GM12878 (cell line): ENCODE data around the gene MBNL1. TPM values are rescaled to one million over a fixed set of nuclear protein-coding genes. Genes with fewer than 3 reads are reported as not detected.
"Not testable (repeated sequence)": the region's sequence is repeated elsewhere in the genome, so short reads cannot be mapped to it uniquely, and the experiment has no call there.

Experiments
- ATAC-seq: fragments of 200-7000 bp; cut with Tn5 transposase; 3 replicates; pipeline ENCODE4 v1.9.1; 2020; ENCODE audit warnings: mild to moderate bottlenecking, moderate library complexity
- BruUV-seq: library from RNA; stranded (reverse); fragments of 400-500 nt; replicated peaks from 2 replicates; lab custom pipeline; 2021; lab: Mats Ljungman, UMichigan
- CTCF ChIA-PET: fragments of 300-600 bp; sonication (Branson Sonifier 250); formaldehyde crosslinking; extraction: SDS; loops from one replicate; lab custom pipeline; 2021; ENCODE audit warnings: inconsistent platforms; lab: Yijun Ruan, JAX
- POLR2A ChIA-PET: fragments of 350-600 bp; formaldehyde crosslinking; extraction: SDS; loops from one replicate; lab custom pipeline; 2021; ENCODE audit warnings: inconsistent platforms; lab: Charles Lee
- RAD21 ChIA-PET: fragments of 300-600 bp; sonication (Branson Sonifier 250); formaldehyde crosslinking; loops from one replicate; lab custom pipeline; 2023; ENCODE audit warnings: antibody characterized with exemption; ENCODE audit not compliant: unreplicated experiment; lab: Charles Lee
- SMC1A ChIA-PET: fragments of 300-600 bp; sonication (Branson Sonifier 250); formaldehyde crosslinking; loops from one replicate; lab custom pipeline; 2023; ENCODE audit not compliant: unreplicated experiment, uncharacterized antibody; lab: Charles Lee
- DNase-seq: peaks from one replicate; pipeline ENCODE4 v3.0.0-alpha.2; 2011; ENCODE audit warnings: low read depth, low spot score
- FAIRE-seq: peaks from 3 replicates; lab custom pipeline; 2011; peaks lifted over from hg19 to GRCh38; lab: Jason Lieb, UNC
- H2AFZ ChIP-seq: 2 replicates; pipeline ENCODE4 v1.6.0; 2011; ENCODE audit warnings: low read depth, low read length, control low read depth; ENCODE audit not compliant: control insufficient read depth
- H3K27ac ChIP-seq: 2 replicates; pipeline ENCODE4 v1.5.1; 2011; ENCODE audit warnings: control low read depth; ENCODE audit not compliant: control insufficient read depth, insufficient read depth
- H3K27me3 ChIP-seq, 2 experiments: replicated peaks in 1 of 2; 2 replicates each; pipeline versions ENCODE4 v1.6.0 to v1.6.1; 2011; ENCODE audit warnings: low read length in 1 of 2; ENCODE audit not compliant: control insufficient read depth in 2 of 2, insufficient read depth in 2 of 2
- H3K36me3 ChIP-seq, 2 experiments: 2 replicates each; pipeline ENCODE4 v1.5.1; 2011; ENCODE audit warnings: low read length in 1 of 2; ENCODE audit not compliant: control insufficient read depth in 2 of 2, insufficient read depth in 2 of 2
- H3K4me1 ChIP-seq: 2 replicates; pipeline ENCODE4 v1.6.1; 2011; ENCODE audit warnings: mild to moderate bottlenecking, low read length, moderate library complexity, mixed read lengths; ENCODE audit not compliant: control insufficient read depth, insufficient read depth
- H3K4me2 ChIP-seq: 2 replicates; pipeline ENCODE4 v1.6.0; 2011; ENCODE audit warnings: control low read depth; ENCODE audit not compliant: control insufficient read depth, insufficient read depth
- H3K4me3 ChIP-seq: fragments of 200-600 bp; sonication (generic); 2 replicates; pipeline ENCODE4 v1.5.1; 2016
- H3K79me2 ChIP-seq: 2 replicates; pipeline ENCODE4 v1.6.0; 2011; ENCODE audit warnings: low read length; ENCODE audit not compliant: control insufficient read depth, insufficient read depth
- H3K9ac ChIP-seq: 2 replicates; pipeline ENCODE4 v1.8.0; 2011; ENCODE audit warnings: low read length, control low read depth, mixed read lengths; ENCODE audit not compliant: control insufficient read depth, insufficient read depth
- H3K9me3 ChIP-seq: replicated peaks from 3 replicates; pipeline ENCODE4 v1.5.1; 2011; ENCODE audit warnings: mild to moderate bottlenecking, low read length; ENCODE audit not compliant: control insufficient read depth, insufficient read depth
- H4K20me1 ChIP-seq: 2 replicates; pipeline ENCODE4 v1.6.0; 2011; ENCODE audit not compliant: control insufficient read depth, insufficient read depth
- BHLHE40 ChIP-seq, 2 experiments: fragments of 450-650 bp in 1 of 2; IDR thresholded peaks; 2 replicates each; pipeline ENCODE4 v1.6.1; 2011 to 2017; ENCODE audit warnings: low read depth in 2 of 2, borderline replicate concordance in 1 of 2, improper control_type of control experiment in 1 of 2, low read length in 1 of 2, mild to moderate bottlenecking in 1 of 2
- CBX3 ChIP-seq: fragments of 200-600 bp; sonication (generic); IDR thresholded peaks from 2 replicates; pipeline ENCODE4 v1.6.1; 2016; ENCODE audit warnings: low read depth, borderline replicate concordance
- CHD4 ChIP-seq: fragments of 200-600 bp; sonication (generic); IDR thresholded peaks from 2 replicates; pipeline ENCODE4 v1.6.1; 2016; ENCODE audit warnings: mild to moderate bottlenecking
- ESRRA ChIP-seq: IDR thresholded peaks from 2 replicates; pipeline ENCODE4 v1.6.1; 2012; ENCODE audit warnings: mild to moderate bottlenecking, low read length, improper control_type of control experiment
- MYB ChIP-seq: fragments of 150-350 bp; IDR thresholded peaks from 2 replicates; pipeline ENCODE4 v1.6.1; 2014; ENCODE audit warnings: mild to moderate bottlenecking, low read depth, low read length, borderline replicate concordance
- POLR2A ChIP-seq: IDR thresholded peaks from 2 replicates; pipeline ENCODE4 v1.6.1; 2011; ENCODE audit warnings: low read depth, mild to moderate bottlenecking, low read length
- RB1 ChIP-seq: fragments of 450-650 bp; formaldehyde crosslinking; IDR thresholded peaks from 2 replicates; pipeline ENCODE4 v1.6.1; 2017; ENCODE audit warnings: mild to moderate bottlenecking, borderline replicate concordance
- WGBS: methylation state at CpG from one replicate; pipeline ENCODE4 v1.1.6; 2016; ENCODE audit warnings: low lambda C conversion rate; ENCODE audit not compliant: insufficient replicate concordance, insufficient coverage; ENCODE audit errors: missing lambda C conversion rate; 5-methylcytosine and 5-hydroxymethylcytosine counted together
- in situ Hi-C: fragments of 300-500 bp; cut with MboI; formaldehyde crosslinking; loops from 9 replicates; pipeline ENCODE4 v1.14.3; 2018; ENCODE audit warnings: mixed read lengths
- intact Hi-C: fragments of 100-400 bp; cut with micrococcal nuclease; formaldehyde crosslinking; loops from one replicate; pipeline ENCODE4 v1.14.2; 2022; ENCODE audit not compliant: unreplicated experiment
- polyA plus RNA-seq, 11 experiments: library from polyadenylated mRNA; depleted of rRNA in 4 of 11; unstranded in 6 of 11; stranded (reverse) in 5 of 11; fragments of >200 nt; fragmentation: Nextera tagmentation in 4 of 11; fragmentation: Illumina TruSeq in 1 of 11; extraction: Ambion mirVana in 4 of 11; extraction: Trizol in 1 of 11; gene quantifications; 1 replicate in 1 of 11; 2 replicates in 10 of 11; pipeline versions ENCODE4 v1.2.1 to v1.2.3, GENCODE V29; 2011 to 2016; ENCODE audit warnings: inconsistent platforms in 2 of 11, missing spikeins in 2 of 11, low read depth in 1 of 11
- total RNA-seq, 4 experiments: library from RNA; depleted of rRNA in 3 of 4; stranded (reverse); fragments of >200 nt in 3 of 4; fragmentation: Illumina TruSeq in 1 of 4; extraction: Trizol in 1 of 4; gene quantifications; 2 replicates each; pipeline versions ENCODE4 v1.2.1 to v1.2.3, GENCODE V29; 2013 to 2021

The MBNL1 gene
- total and polyA plus RNA-seq, 10 of the 15 experiments (the other 5 are each of a cell fraction or from before 2014, with no cell fraction given) = 59.6 to 337 (median 143) TPM

DNA sequence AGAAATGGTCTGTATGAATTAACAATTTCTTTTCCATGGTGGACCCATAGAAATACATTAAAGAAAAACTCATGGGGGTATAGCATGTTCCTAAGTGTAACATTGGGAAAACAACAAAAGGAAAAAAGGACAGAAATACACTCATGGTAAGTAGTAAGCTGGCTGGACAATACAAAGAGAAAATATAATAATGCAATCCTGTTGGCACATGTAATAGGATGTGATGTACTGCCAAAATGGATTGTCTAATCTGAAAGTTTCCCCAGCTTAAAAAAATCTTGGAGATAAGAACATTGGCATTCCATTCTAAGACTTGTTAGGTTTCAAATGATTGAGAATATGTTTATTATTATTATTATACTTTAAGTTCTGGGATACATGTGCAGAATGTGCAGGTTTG lies 128.1 kb downstream of the MBNL1 start:
- Histone ChIP-seq H2AFZ (no peak overlapping the region), H3K4me1 (no peaks in the 10 kb centered on the region), H3K9me3 (no peaks in the 10 kb centered on the region; the same call in 1 of the 3 replicates), H4K20me1 (no peaks in the 10 kb centered on the region), H3K79me2 (peaks cover 69% of the 10 kb centered on the region), H3K27me3 (no peaks in the 10 kb centered on the region), H3K4me3 (no peak overlapping the region), H3K27ac (no peak overlapping the region), H3K4me2 (no peak overlapping the region), H3K9ac (no peak overlapping the region), H3K36me3 (peaks cover 0 to 21% of the 10 kb centered on the region in 2 experiments; a peak in 2 of 4 replicates)
- ChIA-PET POLR2A (interaction anchor here (2.0 kb wide), 1 partner anchor 13 kb away, joined by 5 read pairs; no protein-coding TSS in a partner anchor), SMC1A (interaction anchor here (0.6 to 1.7 kb wide), 2 partner anchors 15 to 89 kb away, joined by 3 to 5 read pairs; no protein-coding TSS in a partner anchor), RAD21 (interaction anchor here (1.3 kb wide), 1 partner anchor 20 kb away, joined by 3 read pairs; no protein-coding TSS in a partner anchor), CTCF (interaction anchor here (1.3 kb wide), 1 partner anchor 12 kb away, joined by 3 read pairs; no protein-coding TSS in a partner anchor)
- intact Hi-C loops = no loop called here
- no TSS peak for BruUV-seq
- TF ChIP-seq MYB (no peak), CBX3 (no peak), CHD4 (no peak), RB1 (no peak), BHLHE40 (IDR thresholded peaks at IDR 0.05; ENCODE audit: borderline replicate concordance in 1 of 2, low read depth in 2 of 2, low read length in 1 of 2) (no peak), ESRRA (no peak), POLR2A (no peak)
- DNase-seq (no peak), FAIRE-seq (no peak), ATAC-seq (no peak)
- in situ Hi-C loops = no loop called here

DNA sequence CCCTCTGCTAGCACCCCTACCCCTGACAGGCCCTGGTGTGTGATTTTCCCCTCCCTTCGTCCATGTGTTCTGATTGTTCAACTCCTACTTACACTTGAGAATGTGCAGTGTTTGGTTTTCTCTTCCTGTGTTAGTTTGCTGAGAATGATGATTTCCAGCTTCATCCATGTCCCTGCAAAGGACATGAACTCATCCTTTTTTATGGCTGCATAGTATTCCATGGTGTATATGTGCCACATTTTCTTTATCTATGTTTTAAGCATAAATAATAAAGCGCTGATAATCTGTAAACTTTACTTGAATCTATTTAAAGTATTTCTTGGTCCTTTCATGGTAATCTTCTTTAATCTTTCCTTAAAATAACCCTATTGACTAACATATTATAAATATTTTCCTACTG lies 128.6 kb downstream of the MBNL1 start:
- DNase-seq, intact Hi-C loops, H4K20me1 ChIP-seq, H3K4me2 ChIP-seq, H3K4me3 ChIP-seq, H2AFZ ChIP-seq, FAIRE-seq, ATAC-seq, in situ Hi-C loops, BruUV-seq, H3K9ac ChIP-seq, H3K4me1 ChIP-seq, H3K27me3 ChIP-seq, H3K9me3 ChIP-seq, H3K27ac ChIP-seq, RAD21 ChIA-PET: not testable (repeated sequence)
- 94% methylated on average over 2 of the region's 2 CpGs for WGBS
- CTCF ChIA-PET = interaction anchor here (3.1 to 4.4 kb wide), 2 partner anchors 13 to 15 kb away, joined by 17 to 18 read pairs; no protein-coding TSS in a partner anchor
- H3K36me3 ChIP-seq = peaks cover 0 to 21% of the 10 kb centered on the region in 2 experiments; a peak in 2 of 4 replicates
- POLR2A ChIA-PET = interaction anchor here (2.0 kb wide), 1 partner anchor 14 kb away, joined by 5 read pairs; no protein-coding TSS in a partner anchor
- SMC1A ChIA-PET = interaction anchor here (1.6 kb wide), 1 partner anchor 19 kb away, joined by 4 read pairs; no protein-coding TSS in a partner anchor
- H3K79me2 ChIP-seq = peaks cover 74% of the 10 kb centered on the region
